HG03520 (cell line): Measurements from ENCODE around the gene CALD1.

Experiments used
- ATAC-seq: cut with Tn5 transposase; IDR thresholded peaks from one replicate; pipeline ENCODE4 v1.9.1; 2021; ENCODE audit warnings: mild to moderate bottlenecking, moderate library complexity; ENCODE audit not compliant: unreplicated experiment

The CALD1 gene

GRCh38 chr7:134854816-134855215 lies 75.4 kb downstream of the CALD1 start:
- ATAC-seq = no peak

- no peak for ATAC-seq
These were observed 76.0 kb downstream of the CALD1 start for GRCh38 chr7:134855442-134855841.

GRCh38 chr7:134856091-134856490 lies 76.7 kb downstream of the CALD1 start:
- no peak for ATAC-seq

GRCh38 chr7:134856691-134857090 lies 77.3 kb downstream of the CALD1 start:
- no peak for ATAC-seq

- ATAC-seq = no peak
These were observed 78.5 kb downstream of the CALD1 start for GRCh38 chr7:134857958-134858357.

GRCh38 chr7:134859783-134860182 lies 80.3 kb downstream of the CALD1 start:
- ATAC-seq = no peak

GRCh38 chr7:134865001-134865845 lies 85.8 kb downstream of the CALD1 start:
- peak; percentile 67 for ATAC-seq

GRCh38 chr7:134866617-134867016 lies 87.2 kb downstream of the CALD1 start:
- ATAC-seq = no peak

GRCh38 chr7:134870156-134870555 lies 90.7 kb downstream of the CALD1 start:
- ATAC-seq = no peak

GRCh38 chr7:134870781-134871180 lies 91.3 kb downstream of the CALD1 start:
- ATAC-seq = no peak

- ATAC-seq = no peak
These were observed 93.8 kb downstream of the CALD1 start for GRCh38 chr7:134873253-134873652.

GRCh38 chr7:134874407-134874806 lies 95.0 kb downstream of the CALD1 start:
- no peak for ATAC-seq

GRCh38 chr7:134875867-134876266 lies 96.4 kb downstream of the CALD1 start:
- no peak for ATAC-seq

- ATAC-seq = no peak
These were observed 99.4 kb downstream of the CALD1 start for GRCh38 chr7:134878746-134879357.

GRCh38 chr7:134879815-134880475 lies 100.5 kb downstream of the CALD1 start:
- ATAC-seq = no peak

GRCh38 chr7:134882481-134882880 lies 103.0 kb downstream of the CALD1 start:
- no peak for ATAC-seq

GRCh38 chr7:134885967-134886352 lies 106.5 kb downstream of the CALD1 start:
- ATAC-seq = no peak

- no peak for ATAC-seq
These were observed 107.1 kb downstream of the CALD1 start for GRCh38 chr7:134886353-134887057.

- no peak for ATAC-seq
These were observed 108.1 kb downstream of the CALD1 start for GRCh38 chr7:134887523-134887922.

GRCh38 chr7:134888141-134888740 lies 108.8 kb downstream of the CALD1 start:
- no peak for ATAC-seq
